Measurements from ENCODE around the gene MAP3K8.

DNA sequence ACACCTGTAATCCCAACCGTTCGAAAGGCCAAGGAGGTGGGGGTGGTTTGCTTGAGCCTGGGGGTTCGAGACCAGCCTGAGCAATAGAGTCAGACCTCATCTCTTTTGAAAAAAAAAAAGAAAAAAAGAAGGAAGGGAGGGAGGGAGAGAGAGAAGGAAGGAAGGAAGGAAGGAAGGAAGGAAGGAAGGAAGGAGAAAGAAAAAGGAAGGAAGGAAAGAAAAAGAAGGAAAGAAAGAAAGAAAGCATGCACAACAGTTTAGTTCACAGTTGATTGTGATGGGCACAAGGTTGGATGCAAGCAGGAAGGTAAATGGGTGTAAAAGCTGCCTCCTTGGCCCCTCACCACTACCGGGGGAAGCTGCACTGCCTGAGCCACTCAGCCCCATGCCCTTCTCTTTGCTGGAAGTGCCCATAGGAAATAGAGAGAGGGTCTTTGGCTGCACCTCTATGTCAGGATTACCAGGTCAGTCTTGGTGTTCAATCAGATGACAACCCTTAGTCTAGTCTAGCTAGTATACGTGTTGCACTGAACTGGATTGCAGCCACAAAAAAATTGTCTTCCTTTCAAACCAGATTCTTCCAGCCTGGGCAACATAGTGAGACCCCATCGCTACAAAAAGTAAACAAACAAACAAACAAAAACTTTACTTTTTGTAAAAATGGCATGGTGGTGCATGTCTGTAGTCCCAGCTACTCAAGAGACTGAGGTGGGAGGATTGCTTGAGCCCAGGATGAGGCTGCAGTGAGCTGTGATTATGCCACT lies 20.0 kb downstream of the MAP3K8 start:
- TF ChIP-seq, protein P1, sequence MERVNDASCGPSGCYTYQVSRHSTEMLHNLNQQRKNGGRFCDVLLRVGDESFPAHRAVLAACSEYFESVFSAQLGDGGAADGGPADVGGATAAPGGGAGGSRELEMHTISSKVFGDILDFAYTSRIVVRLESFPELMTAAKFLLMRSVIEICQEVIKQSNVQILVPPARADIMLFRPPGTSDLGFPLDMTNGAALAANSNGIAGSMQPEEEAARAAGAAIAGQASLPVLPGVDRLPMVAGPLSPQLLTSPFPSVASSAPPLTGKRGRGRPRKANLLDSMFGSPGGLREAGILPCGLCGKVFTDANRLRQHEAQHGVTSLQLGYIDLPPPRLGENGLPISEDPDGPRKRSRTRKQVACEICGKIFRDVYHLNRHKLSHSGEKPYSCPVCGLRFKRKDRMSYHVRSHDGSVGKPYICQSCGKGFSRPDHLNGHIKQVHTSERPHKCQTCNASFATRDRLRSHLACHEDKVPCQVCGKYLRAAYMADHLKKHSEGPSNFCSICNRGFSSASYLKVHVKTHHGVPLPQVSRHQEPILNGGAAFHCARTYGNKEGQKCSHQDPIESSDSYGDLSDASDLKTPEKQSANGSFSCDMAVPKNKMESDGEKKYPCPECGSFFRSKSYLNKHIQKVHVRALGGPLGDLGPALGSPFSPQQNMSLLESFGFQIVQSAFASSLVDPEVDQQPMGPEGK (CRISPR knock-in tag; IDR thresholded peaks at IDR 0.05; ENCODE audit: borderline replicate concordance), result no peak
- TF ChIP-seq, protein P2, sequence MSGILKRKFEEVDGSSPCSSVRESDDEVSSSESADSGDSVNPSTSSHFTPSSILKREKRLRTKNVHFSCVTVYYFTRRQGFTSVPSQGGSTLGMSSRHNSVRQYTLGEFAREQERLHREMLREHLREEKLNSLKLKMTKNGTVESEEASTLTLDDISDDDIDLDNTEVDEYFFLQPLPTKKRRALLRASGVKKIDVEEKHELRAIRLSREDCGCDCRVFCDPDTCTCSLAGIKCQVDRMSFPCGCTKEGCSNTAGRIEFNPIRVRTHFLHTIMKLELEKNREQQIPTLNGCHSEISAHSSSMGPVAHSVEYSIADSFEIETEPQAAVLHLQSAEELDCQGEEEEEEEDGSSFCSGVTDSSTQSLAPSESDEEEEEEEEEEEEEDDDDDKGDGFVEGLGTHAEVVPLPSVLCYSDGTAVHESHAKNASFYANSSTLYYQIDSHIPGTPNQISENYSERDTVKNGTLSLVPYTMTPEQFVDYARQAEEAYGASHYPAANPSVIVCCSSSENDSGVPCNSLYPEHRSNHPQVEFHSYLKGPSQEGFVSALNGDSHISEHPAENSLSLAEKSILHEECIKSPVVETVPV (CRISPR knock-in tag; IDR thresholded peaks at IDR 0.05), result no peak
- no peak for TF ChIP-seq ZNF565 (CRISPR knock-in tag; conservative IDR thresholded peaks at IDR 0.05; ENCODE audit: low read depth)
- TF ChIP-seq TCF4 (CRISPR knock-in tag; IDR thresholded peaks at IDR 0.05; ENCODE audit: borderline replicate concordance), result no peak
- TF ChIP-seq ZFP30 (CRISPR knock-in tag; IDR thresholded peaks at IDR 0.05), result no peak
- no peak for TF ChIP-seq ZFP3 (CRISPR knock-in tag; IDR thresholded peaks at IDR 0.05)
- TF ChIP-seq ZC3H10 (CRISPR knock-in tag; IDR thresholded peaks at IDR 0.05), result no peak
- TF ChIP-seq ARNTL (CRISPR knock-in tag; IDR thresholded peaks at IDR 0.05; ENCODE audit: borderline replicate concordance, low read depth), result no peak

Data from SK-N-SH treated with all-trans-retinoic acid at 6 μM for 48 hours (cell line).